Stimulated activated CD4-positive, alpha-beta T cell treated with anti-CD3 and anti-CD28 coated beads, Interleukin-4, amount 100 ng/mL, for 1 hour (primary cell): ENCODE data around the gene MARCHF11.

Experiments
- DNase-seq: peaks from one replicate; pipeline ENCODE4 v3.0.0-alpha.2; 2020

MARCHF11 gene

GRCh38 chr5:16050414-16050813, 129.2 kb downstream of the MARCHF11 start:
- DNase-seq = no peak

- no peak for DNase-seq
Measured at GRCh38 chr5:16049761-16050160, 129.8 kb downstream of the MARCHF11 start.

DNA sequence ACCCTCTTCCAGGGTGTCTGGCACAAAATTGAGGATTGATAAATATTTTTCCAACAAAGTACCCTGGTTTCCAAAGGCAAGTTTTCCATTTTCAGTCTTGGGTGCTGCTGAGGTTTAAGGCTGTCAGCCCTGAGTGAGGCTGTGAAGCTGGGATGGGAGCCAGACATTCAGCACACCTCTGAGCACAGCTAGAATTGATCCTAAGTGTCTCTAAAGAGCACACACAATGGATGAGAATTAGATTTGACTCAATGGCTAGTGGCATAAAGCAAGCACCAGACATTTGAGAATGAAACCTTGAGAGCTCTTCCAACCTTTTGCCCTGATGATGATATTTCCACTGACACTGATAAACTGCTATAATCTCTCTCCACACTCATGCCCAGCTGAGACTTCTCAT, 131.5 kb downstream of the MARCHF11 start:
- no peak for DNase-seq

DNA sequence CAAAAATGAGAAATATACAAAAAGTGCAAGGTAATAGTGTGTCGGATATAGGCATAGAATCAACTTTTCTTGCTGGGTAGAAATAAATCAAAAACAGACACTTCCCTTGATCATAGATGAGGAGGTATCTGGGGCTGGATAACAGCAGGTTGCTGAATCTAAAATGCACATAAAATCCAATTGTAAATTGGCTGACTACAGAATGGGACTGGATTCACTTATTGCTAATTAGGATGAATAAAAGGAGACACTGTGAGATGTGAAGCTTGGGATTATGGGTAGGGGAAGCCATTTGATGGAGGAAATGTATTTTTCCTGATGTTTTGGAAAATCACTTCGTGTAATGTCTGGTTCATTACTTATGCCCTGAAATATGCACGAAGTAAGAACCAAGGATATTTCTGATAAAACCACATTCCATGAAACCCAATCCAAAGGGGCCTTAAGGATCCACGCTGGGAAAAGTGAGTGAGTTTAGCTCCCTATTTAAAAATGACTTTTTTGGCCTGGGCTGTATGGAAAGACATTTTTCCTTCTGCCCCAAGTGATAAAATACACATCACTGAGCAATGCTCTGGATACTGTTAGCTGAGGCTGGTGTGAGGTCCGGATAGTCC, 136.1 kb downstream of the MARCHF11 start:
- no peak for DNase-seq

DNA sequence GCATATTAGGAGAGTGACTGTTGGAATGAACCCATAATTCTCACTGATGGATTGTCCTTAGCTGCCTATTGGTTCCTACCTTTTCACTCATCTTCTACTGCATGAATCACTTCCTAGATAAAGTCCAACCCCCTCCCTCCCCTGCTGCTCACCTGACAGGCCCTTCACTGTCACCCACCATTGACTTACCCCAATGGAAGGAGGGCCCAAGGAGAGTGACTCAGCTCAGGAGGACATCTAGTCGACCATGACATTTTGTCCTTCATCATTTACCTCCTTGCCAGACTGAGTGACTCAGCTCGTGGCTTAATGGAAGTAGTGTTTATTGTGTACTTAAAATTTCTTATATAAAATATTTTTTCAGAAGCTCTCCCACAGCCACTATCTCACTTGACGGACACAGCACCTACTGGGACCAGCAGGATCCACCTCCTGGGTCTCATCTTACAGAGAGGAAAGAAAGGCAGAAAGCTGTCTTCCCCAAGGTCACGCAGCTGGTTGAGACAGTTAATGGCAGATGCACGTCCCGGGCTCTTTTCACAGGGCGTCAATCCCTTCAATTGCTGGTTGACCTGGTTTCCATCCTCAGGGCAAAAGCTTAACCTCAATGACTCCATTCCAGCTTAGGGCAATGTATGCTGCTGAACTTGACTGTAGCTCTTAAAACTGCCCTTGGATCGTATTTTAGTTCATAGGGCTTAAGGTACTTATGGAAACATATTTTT, 142.3 kb downstream of the MARCHF11 start:
- no peak for DNase-seq

DNA sequence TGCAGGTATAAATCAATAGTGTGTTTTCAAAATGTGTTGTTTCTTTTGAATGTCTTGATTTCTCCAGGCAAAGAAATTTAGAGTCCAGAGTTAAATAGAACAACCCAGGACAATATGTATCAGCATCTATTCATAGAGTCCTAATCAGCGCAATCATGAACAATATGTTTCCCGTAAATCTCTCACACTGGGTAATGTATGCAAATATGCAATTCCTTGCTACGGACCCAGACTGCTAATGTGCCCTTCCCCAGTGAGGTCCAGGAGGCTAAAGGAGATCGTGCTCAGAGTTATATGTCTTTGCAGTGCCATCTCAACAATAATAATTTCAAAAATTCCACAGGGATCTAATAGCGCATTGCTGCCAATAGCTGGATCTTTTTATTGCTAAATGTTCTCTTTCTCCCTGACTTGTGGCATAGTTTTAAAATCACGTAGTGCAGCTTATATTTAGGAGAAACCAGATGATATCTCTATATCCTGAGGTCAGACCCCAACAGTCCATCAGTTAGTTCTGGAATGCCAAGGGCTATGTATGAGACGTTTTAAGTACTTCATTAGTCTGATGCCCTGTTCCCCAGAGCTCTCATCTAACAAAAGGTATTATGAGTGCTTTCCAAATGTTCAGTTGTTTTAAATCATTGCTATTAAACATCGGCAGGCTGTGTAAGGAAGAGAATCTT, 145.1 kb downstream of the MARCHF11 start:
- no peak for DNase-seq

DNA sequence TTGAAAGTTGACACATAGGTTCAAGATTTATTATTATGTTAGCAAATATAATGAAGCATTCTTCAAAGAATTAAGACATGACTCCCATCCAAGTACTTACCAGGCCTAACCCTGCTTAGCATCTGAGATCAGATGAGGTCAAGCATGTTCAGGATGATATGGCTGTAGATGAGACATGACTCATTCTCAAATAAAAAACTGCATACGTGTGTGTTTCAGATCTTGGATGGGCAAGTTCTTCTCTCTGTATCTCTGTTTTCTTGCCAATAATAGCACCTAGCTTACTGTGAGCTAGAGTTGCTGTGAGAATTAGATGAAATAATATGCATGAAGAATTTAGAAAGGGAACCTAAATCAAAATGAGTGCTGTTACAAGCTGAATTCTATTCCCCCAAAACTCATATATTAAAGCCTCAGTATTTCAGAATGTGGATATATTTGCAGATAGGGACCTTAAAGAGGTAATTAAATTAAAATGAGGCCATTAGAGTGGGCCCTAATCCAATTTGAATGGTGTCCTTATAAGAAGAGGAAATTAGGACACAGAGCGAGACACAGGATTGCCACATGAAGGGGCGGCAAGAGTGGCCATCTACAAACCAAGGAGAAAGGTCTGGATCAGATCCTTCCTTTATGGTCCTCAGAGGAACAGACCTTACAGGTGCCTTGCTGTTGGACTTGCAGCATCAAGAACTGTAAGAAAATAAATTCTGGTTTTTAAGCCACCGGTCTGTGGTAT, 146.2 kb downstream of the MARCHF11 start:
- no peak for DNase-seq

- no peak for DNase-seq
Measured at GRCh38 chr5:16028708-16029107, 150.9 kb downstream of the MARCHF11 start.

DNA sequence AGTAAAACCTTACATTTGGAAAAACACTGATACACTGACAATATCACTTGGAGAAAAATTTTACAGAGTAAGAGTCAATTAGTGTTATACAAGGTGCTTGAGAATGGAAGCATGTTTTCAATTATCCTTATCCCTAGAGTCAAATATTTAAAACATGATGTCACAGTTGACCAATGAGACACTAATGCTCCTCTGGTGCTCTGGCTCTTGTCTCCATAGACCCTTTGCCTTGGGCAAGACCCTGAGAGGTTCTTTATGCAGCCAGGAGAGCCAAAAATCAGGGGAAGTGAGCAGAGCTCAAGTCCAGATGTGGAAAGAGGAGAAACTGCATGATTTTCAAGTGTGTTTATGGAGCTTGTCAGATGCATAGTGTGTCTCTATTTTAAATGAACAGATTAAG, 153.9 kb downstream of the MARCHF11 start:
- no peak for DNase-seq

GRCh38 chr5:16018970-16019369, 160.6 kb downstream of the MARCHF11 start:
- no peak for DNase-seq

- DNase-seq = no peak
Measured at GRCh38 chr5:16017720-16018119, 161.9 kb downstream of the MARCHF11 start.
